Breast epithelium (tissue), 4 donors: ENCODE data around the gene RBM38. TPM values are rescaled to one million over a fixed set of nuclear protein-coding genes. Genes with fewer than 3 reads are reported as not detected.

Experiments used
- DNase-seq, 2 donors: peaks; one replicate each; pipeline ENCODE4 v3.0.0-alpha.2; 2019; ENCODE audit warnings: low spot score in 2 of 2
- H3K27ac ChIP-seq, 2 donors: fragments of 200-600 bp; sonication (generic) in 1 of 2; one replicate each; pipeline ENCODE4 v1.5.1; 2016 to 2019; ENCODE audit warnings: mild to moderate bottlenecking in 1 of 2
- H3K27me3 ChIP-seq, 2 donors: fragments of 200-600 bp; sonication (generic) in 1 of 2; one replicate each; pipeline versions ENCODE4 v1.5.1 to v1.6.0; 2017 to 2019; ENCODE audit warnings: control low read depth in 1 of 2, mild to moderate bottlenecking in 1 of 2
- H3K36me3 ChIP-seq: fragments of 200-600 bp; one replicate; pipeline ENCODE4 v1.5.1; 2019
- H3K4me1 ChIP-seq, 2 donors: fragments of 200-600 bp; sonication (generic); one replicate each; pipeline ENCODE4 v1.5.1; 2016 to 2019; ENCODE audit warnings: control low read depth in 1 of 2
- H3K4me3 ChIP-seq, 3 donors: fragments of 200-600 bp; sonication (generic); 1 replicate in 2 of 3; 2 replicates in 1 of 3; pipeline ENCODE4 v1.5.1; 2016 to 2019; ENCODE audit warnings: mild to moderate bottlenecking in 3 of 3, moderate library complexity in 2 of 3
- H3K9me3 ChIP-seq, 2 donors: fragments of 200-600 bp; sonication (generic) in 1 of 2; one replicate each; pipeline ENCODE4 v1.5.1; 2016 to 2019; ENCODE audit warnings: control low read depth in 1 of 2
- POLR2A ChIP-seq: fragments of 450-650 bp; IDR thresholded peaks from one replicate; pipeline ENCODE4 v1.6.1; 2016; ENCODE audit warnings: antibody characterized with exemption, mild to moderate bottlenecking, moderate library complexity
- POLR2AphosphoS5 ChIP-seq, 3 donors: sonication (generic); formaldehyde crosslinking; IDR thresholded peaks; one replicate each; pipeline ENCODE4 v1.6.1; 2017; ENCODE audit warnings: antibody characterized with exemption in 3 of 3
- intact Hi-C: fragments of 100-400 bp; cut with DNase I; formaldehyde crosslinking; loops from one replicate; pipeline ENCODE4 v1.15.1; 2023; ENCODE audit warnings: low total_unique reads
- total RNA-seq, 3 donors: library from RNA; depleted of rRNA; stranded (reverse); fragments of >200 nt; gene quantifications; one replicate each; pipeline ENCODE4 v1.1.0, GENCODE V29; 2016
- TF ChIP-seq, protein P1 (sequence below), 3 donors: fragments of 450-650 bp; IDR thresholded peaks; one replicate each; pipeline ENCODE4 v1.5.1; 2016 to 2017; ENCODE audit warnings: antibody characterized with exemption in 3 of 3, mild to moderate bottlenecking in 3 of 3, moderate library complexity in 3 of 3

RBM38 gene
- total RNA-seq, 3 donors from 2014 or later: 5.1 to 13.5 (median 10.5) TPM

- H3K27me3 ChIP-seq: no peaks in the 10 kb centered on the region
- no peaks in the 10 kb centered on the region for H3K36me3 ChIP-seq
- DNase-seq: no peak
- intact Hi-C loops: loop anchor here (10.0 kb wide), 1 partner anchor 98 kb away; no protein-coding TSS in a partner anchor
- peaks cover 5 to 33% of the 10 kb centered on the region in 2 donors for H3K4me1 ChIP-seq
- TF ChIP-seq, protein P1, sequence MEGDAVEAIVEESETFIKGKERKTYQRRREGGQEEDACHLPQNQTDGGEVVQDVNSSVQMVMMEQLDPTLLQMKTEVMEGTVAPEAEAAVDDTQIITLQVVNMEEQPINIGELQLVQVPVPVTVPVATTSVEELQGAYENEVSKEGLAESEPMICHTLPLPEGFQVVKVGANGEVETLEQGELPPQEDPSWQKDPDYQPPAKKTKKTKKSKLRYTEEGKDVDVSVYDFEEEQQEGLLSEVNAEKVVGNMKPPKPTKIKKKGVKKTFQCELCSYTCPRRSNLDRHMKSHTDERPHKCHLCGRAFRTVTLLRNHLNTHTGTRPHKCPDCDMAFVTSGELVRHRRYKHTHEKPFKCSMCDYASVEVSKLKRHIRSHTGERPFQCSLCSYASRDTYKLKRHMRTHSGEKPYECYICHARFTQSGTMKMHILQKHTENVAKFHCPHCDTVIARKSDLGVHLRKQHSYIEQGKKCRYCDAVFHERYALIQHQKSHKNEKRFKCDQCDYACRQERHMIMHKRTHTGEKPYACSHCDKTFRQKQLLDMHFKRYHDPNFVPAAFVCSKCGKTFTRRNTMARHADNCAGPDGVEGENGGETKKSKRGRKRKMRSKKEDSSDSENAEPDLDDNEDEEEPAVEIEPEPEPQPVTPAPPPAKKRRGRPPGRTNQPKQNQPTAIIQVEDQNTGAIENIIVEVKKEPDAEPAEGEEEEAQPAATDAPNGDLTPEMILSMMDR (IDR thresholded peaks at IDR 0.05): no peak
- TF ChIP-seq POLR2A: no peak
- TF ChIP-seq POLR2AphosphoS5 (IDR thresholded peaks at IDR 0.05): no peak
- peak overlapping the region; percentile 65 to 77 for H3K27ac ChIP-seq
- no peaks in the 10 kb centered on the region for H3K9me3 ChIP-seq
- no peak overlapping the region for H3K4me3 ChIP-seq
Observed at GRCh38 chr20:57396984-57397692, 5.9 kb downstream of the RBM38 start.

GRCh38 chr20:57397693-57398108, 6.5 kb downstream of the RBM38 start:
- H3K9me3 ChIP-seq: no peaks in the 10 kb centered on the region
- H3K4me3 ChIP-seq: no peak overlapping the region
- H3K27ac ChIP-seq: peak overlapping the region; percentile 65 to 77
- TF ChIP-seq, protein P1 (IDR thresholded peaks at IDR 0.05): no peak
- no peak for TF ChIP-seq POLR2AphosphoS5 (IDR thresholded peaks at IDR 0.05)
- no peak for TF ChIP-seq POLR2A
- intact Hi-C loops: loop anchor here (10.0 kb wide), 1 partner anchor 97 kb away; no protein-coding TSS in a partner anchor
- no peaks in the 10 kb centered on the region for H3K27me3 ChIP-seq
- no peak for DNase-seq
- H3K4me1 ChIP-seq: peaks cover 5 to 31% of the 10 kb centered on the region in 2 donors
- no peaks in the 10 kb centered on the region for H3K36me3 ChIP-seq

DNA sequence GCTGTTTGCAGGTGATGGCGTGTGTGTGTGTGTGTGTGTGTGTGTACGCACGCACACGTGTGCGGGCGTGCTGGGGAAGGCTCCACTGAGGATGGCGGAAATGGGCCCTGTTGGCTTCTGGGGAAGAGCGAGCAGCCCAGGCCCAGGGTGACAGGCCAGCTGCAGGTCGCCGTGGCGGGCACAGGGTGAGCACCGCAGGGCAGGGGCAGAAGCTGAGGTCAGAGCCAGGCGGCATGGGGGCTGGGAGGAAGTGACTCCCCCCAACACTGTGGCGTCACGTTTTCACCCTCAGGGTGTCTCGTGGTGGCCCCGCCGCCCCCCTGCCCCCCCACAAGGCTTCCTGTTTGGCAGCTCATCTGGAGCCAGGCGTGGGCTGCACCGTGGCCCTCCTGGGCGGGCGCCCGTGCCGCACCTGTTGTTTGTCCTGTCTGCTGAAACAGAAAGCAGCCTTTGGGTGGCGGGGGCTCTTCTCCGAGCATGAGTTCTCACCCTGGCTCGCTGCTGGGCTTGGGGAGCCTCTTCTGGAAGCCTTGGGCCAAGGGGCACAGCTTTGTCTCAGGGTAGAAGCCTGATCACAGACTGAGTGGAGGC, 7.1 kb downstream of the RBM38 start:
- Histone ChIP-seq H3K36me3 (no peaks in the 10 kb centered on the region), H3K9me3 (no peaks in the 10 kb centered on the region), H3K4me3 (peak overlapping the region in 2 of 3 donors; percentile 14 to 52), H3K4me1 (peaks cover 5 to 31% of the 10 kb centered on the region in 2 donors), H3K27ac (peak overlapping the region; percentile 65 to 77), H3K27me3 (no peaks in the 10 kb centered on the region)
- TF ChIP-seq POLR2AphosphoS5 (IDR thresholded peaks at IDR 0.05) (no peak), POLR2A (no peak)
- TF ChIP-seq, protein P1 (IDR thresholded peaks at IDR 0.05): no peak
- peak in 1 of 2 donors; percentile 70 for DNase-seq
- intact Hi-C loops: loop anchor here (10.0 kb wide), 1 partner anchor 96 kb away; no protein-coding TSS in a partner anchor

DNA sequence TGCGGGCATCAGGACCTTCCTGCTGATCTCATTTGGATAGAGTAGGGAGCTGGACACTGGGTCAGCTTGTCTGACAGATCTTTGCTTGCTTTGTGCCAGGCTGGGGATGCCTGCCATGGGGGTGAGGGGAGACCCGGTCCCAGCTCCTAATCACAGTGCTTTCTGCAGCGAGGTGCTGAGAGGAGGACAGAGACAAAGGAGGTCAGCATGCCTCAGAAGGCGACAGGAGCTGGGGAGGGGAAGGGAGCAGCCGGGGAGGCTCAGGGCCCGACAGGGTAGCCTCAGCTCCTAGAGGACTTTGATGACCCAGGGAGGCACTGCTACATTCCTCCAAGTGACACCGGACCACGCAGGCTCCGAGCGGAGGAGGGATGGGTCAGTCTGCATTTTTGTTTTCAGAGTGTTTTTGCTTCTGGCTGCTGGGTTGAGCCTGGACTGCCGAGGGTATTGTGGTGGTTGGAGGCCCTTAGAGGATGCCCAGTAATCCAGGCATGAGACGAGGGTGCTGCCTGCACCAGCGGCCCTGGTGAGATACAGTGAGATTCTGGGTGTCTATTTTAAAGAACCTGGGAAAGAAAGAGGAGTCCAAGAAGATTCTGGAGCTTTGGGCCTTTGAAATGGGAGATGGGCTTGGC, 7.8 kb downstream of the RBM38 start:
- TF ChIP-seq, protein P1 (IDR thresholded peaks at IDR 0.05): no peak
- TF ChIP-seq POLR2A (no peak), POLR2AphosphoS5 (IDR thresholded peaks at IDR 0.05) (no peak)
- H3K27ac ChIP-seq: peak overlapping the region; percentile 65 to 77
- H3K4me1 ChIP-seq: peaks cover 5 to 31% of the 10 kb centered on the region in 2 donors
- no peaks in the 10 kb centered on the region for H3K27me3 ChIP-seq
- H3K9me3 ChIP-seq: no peaks in the 10 kb centered on the region
- no peaks in the 10 kb centered on the region for H3K36me3 ChIP-seq
- DNase-seq: no peak
- intact Hi-C loops: loop anchor here (10.0 kb wide), 1 partner anchor 96 kb away; no protein-coding TSS in a partner anchor
- peak overlapping the region in 1 of 3 donors; percentile 52 for H3K4me3 ChIP-seq
